ENCODE results near the gene TXNDC16.
"Not testable (repeated sequence)": the region's sequence is repeated elsewhere in the genome, so short reads cannot be mapped to it uniquely, and the experiment has no call there.

Gene TXNDC16

GRCh38 chr14:52538623-52539022, 13.7 kb downstream of the TXNDC16 start:
- DNase-seq: no peak

GRCh38 chr14:52536269-52536668, 16.0 kb downstream of the TXNDC16 start:
- DNase-seq: no peak

DNA sequence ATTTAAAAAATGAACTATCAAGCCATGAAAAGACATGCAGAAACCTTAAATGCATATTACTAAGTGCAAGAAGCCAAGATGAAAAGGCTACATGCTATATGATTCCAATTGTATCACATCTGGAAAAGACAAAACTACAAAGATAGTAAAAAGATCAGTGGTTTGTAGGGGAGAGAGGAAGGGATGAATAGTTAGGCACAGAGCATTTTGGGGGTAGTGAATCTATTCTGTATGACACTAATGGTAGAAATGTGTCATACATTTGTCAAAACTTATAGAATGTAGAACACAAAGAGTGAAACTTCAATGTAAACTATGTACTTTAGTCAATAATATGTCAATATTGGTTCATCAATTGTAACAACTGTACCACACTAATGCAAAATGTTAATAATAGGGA, 20.8 kb downstream of the TXNDC16 start:
- no peak for DNase-seq

DNA sequence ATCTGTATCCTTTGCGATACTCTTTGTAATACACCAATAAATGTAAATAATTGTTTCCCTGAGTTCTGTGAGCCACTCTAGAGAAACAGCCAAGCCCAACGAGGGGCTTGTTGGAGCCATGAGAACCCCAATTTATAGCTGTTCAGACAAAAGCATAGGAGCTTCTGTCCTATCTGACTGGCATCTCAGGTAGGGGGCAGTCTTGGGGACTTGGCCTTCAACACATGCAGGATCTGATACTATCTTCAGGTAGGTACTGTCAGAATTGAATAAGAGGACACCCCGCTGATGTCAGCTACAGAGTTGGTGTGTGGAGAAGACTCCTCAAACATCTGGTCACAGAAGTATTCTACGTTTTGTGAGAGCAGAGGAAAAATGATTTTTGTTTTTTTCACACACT, 25.3 kb downstream of the TXNDC16 start:
- no peak for DNase-seq

- DNase-seq: no peak
Measured at GRCh38 chr14:52522581-52523345, 29.5 kb downstream of the TXNDC16 start.

DNA sequence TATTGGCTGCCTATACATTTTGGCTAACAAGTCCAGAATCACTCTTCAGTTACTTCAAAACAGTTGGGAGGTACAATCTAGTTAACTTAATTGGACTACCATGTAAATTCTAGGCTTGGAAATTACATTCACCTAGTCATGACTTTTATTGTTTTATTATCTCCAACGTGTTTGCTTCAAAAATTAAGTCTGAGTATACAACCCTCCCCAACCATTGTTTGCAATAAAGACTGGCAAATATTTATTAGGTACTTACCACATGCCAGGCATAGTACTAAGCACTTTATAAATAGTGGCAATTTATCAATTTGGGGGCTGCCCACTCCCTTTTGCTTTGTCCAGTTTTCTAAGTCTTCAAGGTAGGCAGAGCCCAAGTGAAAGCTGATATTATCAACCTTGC, 30.3 kb downstream of the TXNDC16 start:
- DNase-seq: no peak

DNA sequence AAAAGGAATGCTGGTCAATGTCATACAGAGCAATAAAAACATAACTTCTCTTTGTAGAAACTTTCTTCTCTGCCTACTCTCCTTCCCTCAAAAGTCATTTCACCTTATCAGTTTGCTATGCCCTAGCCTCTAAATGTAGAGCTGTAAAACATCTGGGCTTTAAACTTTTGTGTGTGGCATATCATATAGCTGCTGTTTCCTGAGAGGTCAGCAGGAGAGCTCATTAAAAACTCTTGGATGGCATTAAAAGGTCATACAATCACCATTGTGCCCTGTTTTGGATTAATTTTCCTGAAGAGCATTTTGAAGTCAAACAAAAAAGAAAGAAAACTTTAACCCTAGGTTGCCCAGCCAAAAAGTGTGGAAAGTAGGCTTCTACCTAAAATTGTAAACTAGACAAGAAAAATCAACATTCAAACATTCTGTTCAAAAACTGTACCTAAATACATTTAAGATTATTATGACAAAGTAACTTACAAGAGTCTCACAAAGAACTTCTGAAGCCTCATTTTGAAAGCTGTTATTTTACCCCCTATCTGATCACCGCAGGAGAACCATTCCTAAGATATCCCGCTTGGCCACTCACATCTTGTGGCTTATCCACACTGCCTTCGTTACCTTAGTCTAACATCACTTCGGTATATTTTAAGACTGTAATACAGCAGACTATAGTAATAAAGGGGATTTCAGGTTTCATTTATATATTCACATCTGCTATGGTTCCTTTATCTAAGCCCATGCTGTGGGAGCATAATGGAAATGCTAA, 38.1 kb downstream of the TXNDC16 start:
- DNase-seq: no peak

DNA sequence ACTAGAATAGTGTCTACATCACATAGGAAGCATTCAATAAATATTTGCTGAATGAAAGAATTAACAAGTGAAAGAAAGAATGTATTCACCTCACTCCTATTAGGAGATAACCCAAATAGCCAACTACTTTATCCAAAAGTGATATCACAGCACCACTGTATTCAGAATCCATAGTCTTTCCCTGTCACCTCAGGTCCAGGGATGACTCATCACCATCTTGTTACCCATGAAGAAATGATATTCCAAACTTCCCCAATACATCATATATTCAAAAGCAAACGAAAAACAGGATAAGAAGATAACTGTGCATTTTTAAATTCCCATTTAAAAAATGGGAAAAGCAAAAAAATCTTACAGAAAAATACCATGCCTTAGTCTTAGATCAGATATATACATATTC, 39.1 kb downstream of the TXNDC16 start:
- no peak for DNase-seq

DNA sequence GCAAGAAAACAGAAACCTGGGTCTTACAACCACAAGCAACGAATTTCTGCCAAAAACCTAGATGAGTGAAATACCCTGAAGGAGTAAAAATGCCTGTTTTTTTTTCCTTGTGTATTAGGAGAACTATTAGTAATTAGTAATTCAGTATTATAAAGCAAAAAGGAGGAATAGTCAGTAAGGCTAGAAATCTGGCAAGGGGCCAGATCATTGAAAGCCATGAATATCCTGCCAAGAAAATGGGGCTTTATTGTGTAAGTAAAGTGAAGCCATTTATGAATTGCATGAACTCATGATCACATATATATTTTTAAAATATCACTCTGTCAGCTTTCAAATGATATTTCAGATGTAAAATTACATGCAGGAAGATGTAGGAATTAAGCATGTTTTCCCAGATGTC, 57.9 kb downstream of the TXNDC16 start:
- no peak for DNase-seq

- no peak for DNase-seq
Measured at GRCh38 chr14:52485350-52485960, 66.8 kb downstream of the TXNDC16 start.

DNA sequence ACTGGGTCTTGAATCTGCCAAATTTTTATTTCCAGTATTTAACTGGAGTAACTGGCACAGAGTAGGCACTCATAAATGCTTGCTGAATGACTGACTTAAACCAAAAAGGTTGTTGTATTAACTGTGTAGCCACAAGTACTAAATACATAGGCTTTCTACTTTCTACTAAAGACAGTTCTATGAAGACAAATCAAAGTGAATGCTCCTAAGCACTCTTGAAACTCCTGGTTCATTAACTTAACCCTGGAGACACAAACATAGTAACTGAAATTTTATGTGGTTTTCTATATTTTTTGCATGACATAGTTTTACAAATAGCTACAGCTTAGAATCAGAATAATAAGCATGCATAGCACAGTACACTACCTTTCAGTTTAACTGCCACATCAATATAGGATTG, 70.4 kb downstream of the TXNDC16 start:
- DNase-seq: no peak

- DNase-seq: no peak
Measured at GRCh38 chr14:52473557-52473956, 78.7 kb downstream of the TXNDC16 start.

GRCh38 chr14:52472728-52473127, 79.6 kb downstream of the TXNDC16 start:
- DNase-seq: no peak

GRCh38 chr14:52472251-52472650, 80.1 kb downstream of the TXNDC16 start:
- not testable (repeated sequence) for DNase-seq

DNA sequence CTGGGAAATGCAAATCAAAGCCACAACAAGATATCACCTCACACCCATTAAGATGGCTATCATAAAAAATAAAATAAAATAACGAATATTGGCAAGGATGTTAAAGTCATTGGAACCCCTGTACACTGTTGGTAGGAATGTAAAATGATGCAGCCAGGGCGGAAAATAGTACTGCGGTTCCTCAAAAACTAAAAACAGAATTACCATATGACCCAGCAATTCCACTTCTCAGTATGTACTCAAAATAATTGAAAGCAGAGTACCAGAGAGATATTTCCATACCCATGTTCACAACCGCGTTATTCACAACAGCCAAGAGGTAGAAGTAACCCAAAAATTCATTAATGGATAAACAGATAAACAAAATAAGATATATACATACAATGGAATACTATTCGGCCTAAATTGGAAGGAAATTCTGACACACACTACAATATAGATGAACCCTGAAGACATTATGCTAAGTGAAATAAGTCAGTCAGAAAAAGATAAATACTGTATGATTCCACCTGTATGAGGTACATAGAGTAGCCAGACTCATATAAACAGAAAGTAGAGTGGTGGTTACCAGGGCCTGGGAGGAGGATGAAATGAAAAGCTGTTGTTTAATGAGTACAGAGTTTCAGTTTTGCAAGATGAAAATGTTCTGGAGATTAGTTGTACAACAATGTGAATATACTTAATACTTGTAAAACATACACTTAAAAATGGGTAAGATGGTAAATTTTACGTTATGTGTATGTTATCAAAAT, 84.6 kb downstream of the TXNDC16 start:
- no peak for DNase-seq

GRCh38 chr14:52464175-52464574, 88.1 kb downstream of the TXNDC16 start:
- no peak for DNase-seq

DNA sequence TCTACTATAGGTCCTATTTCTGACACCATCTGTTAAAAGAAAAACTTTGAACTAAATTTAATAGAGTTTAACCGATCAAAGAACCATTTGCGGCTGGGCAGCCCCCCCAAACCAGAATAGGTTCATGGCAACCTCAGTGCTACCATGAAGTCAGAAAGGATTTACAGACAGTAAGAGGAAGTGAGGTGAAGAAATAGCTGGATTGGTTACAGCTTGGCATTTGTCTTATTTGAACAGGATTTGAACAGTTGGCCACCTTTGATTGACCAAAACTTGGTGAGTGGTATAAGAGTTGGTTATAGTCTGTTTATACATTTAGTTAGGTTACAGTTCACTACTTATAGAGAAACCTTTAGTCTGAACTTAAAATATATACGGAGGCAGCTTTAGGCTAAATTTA, 88.9 kb downstream of the TXNDC16 start:
- no peak for DNase-seq

DNA sequence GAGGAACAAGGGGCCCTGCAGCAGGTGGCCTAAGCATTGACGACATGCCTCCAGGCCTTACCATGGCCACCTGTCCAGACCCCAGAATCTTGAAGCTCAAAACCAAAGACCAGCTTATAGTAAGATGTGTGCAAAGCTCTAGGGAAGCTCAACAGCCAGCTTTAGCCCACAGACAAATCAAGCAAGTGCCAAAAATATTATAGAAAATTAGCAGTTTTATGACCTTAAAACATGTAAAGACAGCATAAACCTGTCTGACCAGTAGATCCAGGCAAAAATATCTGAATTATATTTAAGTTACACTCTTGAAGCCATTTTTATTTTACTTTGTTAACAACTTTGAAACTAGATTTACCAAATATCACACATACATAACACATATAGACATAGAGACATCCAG, 90.6 kb downstream of the TXNDC16 start:
- no peak for DNase-seq

- DNase-seq: no peak
Measured at GRCh38 chr14:52458721-52459085, 93.6 kb downstream of the TXNDC16 start.

GRCh38 chr14:52457411-52457810, 94.9 kb downstream of the TXNDC16 start:
- DNase-seq: no peak

DNA sequence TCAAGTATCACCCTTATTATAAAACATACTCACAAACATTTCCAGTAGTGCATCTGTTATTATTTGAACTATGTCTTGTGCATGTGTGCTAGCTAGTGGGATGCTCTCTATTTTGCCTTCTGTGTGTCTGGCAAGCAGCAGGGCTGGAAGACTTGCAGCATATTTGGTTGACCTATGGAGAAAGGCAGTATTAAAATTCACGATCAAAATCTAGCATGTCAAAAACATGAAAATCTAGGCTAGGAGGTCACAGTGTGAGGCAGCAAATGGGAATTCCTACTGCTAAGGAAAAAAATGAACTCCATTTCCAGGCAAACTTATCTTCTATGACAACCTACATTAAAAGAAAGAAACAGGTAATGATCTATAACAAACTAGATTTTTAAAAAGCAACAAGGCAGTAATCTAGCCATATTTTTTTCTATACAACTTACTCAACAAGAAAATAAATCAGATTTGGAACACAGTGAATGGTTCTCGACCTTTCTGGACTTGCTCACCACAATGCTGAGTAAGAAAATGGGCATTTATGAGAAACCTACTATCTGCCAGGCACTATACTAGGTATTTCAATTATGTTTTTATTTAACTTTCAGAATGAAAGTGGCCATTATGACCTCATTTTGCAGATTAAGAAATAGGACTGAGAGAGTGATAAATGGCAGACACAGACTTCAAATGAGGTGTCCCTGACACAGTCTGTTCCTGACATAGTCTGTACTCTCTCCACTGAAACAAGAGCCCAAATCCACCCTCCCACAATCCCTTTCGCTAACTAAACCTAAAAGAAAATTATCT, 96.8 kb downstream of the TXNDC16 start:
- no peak for DNase-seq

DNA sequence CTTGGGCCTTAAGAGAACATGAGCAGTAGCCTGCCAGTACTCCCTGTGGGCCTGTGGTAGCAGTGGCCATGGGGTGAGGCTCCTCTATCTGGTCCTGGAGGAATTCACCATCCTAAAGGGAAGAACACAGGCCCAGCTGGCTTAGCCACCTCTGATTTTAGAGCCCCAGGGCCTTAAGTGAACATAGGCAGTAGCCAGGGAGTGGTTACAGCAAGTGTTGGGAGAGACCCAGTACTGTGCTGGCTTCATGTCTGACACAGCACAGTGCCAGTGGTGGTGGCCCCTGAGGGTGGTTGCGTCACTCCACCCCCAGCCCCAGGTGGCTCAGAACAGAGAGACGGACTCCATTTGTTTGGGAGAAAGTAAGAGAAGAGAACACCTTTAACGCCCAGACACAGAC, 105.1 kb downstream of the TXNDC16 start:
- no peak for DNase-seq

GRCh38 chr14:52446355-52446754, 106.0 kb downstream of the TXNDC16 start:
- no peak for DNase-seq

All from bone marrow (tissue), 2 donors.